K562 (cell line): ENCODE results near the gene NCCRP1. TPM values are rescaled to one million over a fixed set of nuclear protein-coding genes. Genes with fewer than 3 reads are reported as not detected.

Experiments used
- ATAC-seq: fragments of 200-7000 bp; cut with Tn5 transposase; 3 replicates; pipeline ENCODE4 v1.9.1; 2020; ENCODE audit warnings: moderate library complexity
- BruUV-seq: library from RNA; stranded (reverse); fragments of 400-500 nt; replicated peaks from 2 replicates; lab custom pipeline; 2021; lab: Mats Ljungman, UMichigan
- CTCF ChIA-PET: fragments of 300-600 bp; formaldehyde crosslinking; extraction: SDS; loops from one replicate; lab custom pipeline; 2021; ENCODE audit warnings: low intra/inter-chr PET ratio; lab: Yijun Ruan, JAX
- POLR2A ChIA-PET: fragments of 300-600, 350-650 bp; sonication (Branson Sonifier 250); formaldehyde crosslinking; extraction: SDS; loops from one replicate; lab custom pipeline; 2021; ENCODE audit warnings: antibody characterized with exemption, inconsistent platforms; lab: Yijun Ruan, JAX
- DNase-seq, 4 experiments: peaks; one replicate each; pipeline versions ENCODE4 v3.0.0 to v3.0.0-alpha.2; 2011 to 2018; ENCODE audit warnings: low spot score in 3 of 4, mixed read lengths in 3 of 4; ENCODE audit errors: extremely low read depth in 1 of 4
- FAIRE-seq: peaks from 2 replicates; lab custom pipeline; 2011; peaks lifted over from hg19 to GRCh38; lab: Jason Lieb, UNC
- H2AFZ ChIP-seq: 2 replicates; pipeline ENCODE4 v1.6.0; 2011; ENCODE audit warnings: low read depth, low read length, control low read depth, inconsistent platforms
- H3K27ac ChIP-seq: fragments of 200-600 bp; 3 replicates; pipeline ENCODE4 v1.8.0; 2011; ENCODE audit warnings: low read depth, mild to moderate bottlenecking, control low read depth, inconsistent platforms, low read length, moderate library complexity, mixed read lengths; ENCODE audit errors: extremely low read depth
- H3K27me3 ChIP-seq, 2 experiments: fragments of 300-600 bp in 1 of 2; 2 replicates in 1 of 2; 3 replicates in 1 of 2; pipeline versions ENCODE4 v1.6.0 to v1.8.0; 2011; ENCODE audit warnings: inconsistent platforms in 2 of 2, low read length in 2 of 2, mild to moderate bottlenecking in 1 of 2, mixed read lengths in 1 of 2, moderate library complexity in 1 of 2; ENCODE audit not compliant: control insufficient read depth in 2 of 2, insufficient read depth in 2 of 2
- H3K36me3 ChIP-seq: fragments of 300-600 bp; 3 replicates; pipeline ENCODE4 v1.8.0; 2011; ENCODE audit warnings: mild to moderate bottlenecking, low read length, inconsistent platforms; ENCODE audit not compliant: control insufficient read depth, insufficient read depth
- H3K4me1 ChIP-seq, 2 experiments: fragments of 200-600 bp in 1 of 2; replicated peaks in 1 of 2; 2 replicates in 1 of 2; 3 replicates in 1 of 2; pipeline versions ENCODE4 v1.5.1 to v1.8.0; 2011; ENCODE audit warnings: inconsistent platforms in 2 of 2, low read length in 2 of 2, mild to moderate bottlenecking in 1 of 2, mixed read lengths in 1 of 2, moderate library complexity in 1 of 2; ENCODE audit not compliant: control insufficient read depth in 2 of 2, insufficient read depth in 2 of 2
- H3K4me2 ChIP-seq: 2 replicates; pipeline ENCODE4 v1.6.1; 2011; ENCODE audit warnings: low read length, control low read depth, inconsistent platforms, mixed read lengths; ENCODE audit not compliant: insufficient read depth
- H3K4me3 ChIP-seq: fragments of 200-600 bp; sonication (generic), shearing (Covaris generic); 2 replicates; pipeline ENCODE4 v1.5.1; 2016; ENCODE audit warnings: control low read depth, inconsistent platforms
- H3K79me2 ChIP-seq: fragments of 200-600 bp; 3 replicates; pipeline ENCODE4 v1.8.0; 2011; ENCODE audit warnings: low read length, inconsistent platforms; ENCODE audit not compliant: control insufficient read depth, insufficient read depth
- H3K9ac ChIP-seq, 2 experiments: 2 replicates each; pipeline versions ENCODE4 v1.6.0 to v1.6.1; 2011; ENCODE audit warnings: low read depth in 2 of 2, low read length in 2 of 2, control low read depth in 1 of 2, inconsistent platforms in 1 of 2, mild to moderate bottlenecking in 1 of 2, mixed read lengths in 1 of 2; ENCODE audit not compliant: insufficient read depth in 1 of 2
- H3K9me1 ChIP-seq: one replicate; pipeline ENCODE4 v1.6.0; 2011; ENCODE audit warnings: inconsistent platforms, mild to moderate bottlenecking, low read length, moderate library complexity; ENCODE audit not compliant: control insufficient read depth, insufficient read depth
- H3K9me3 ChIP-seq: replicated peaks from 2 replicates; pipeline ENCODE4 v1.5.1; 2011; ENCODE audit warnings: low read depth, low read length, inconsistent platforms; ENCODE audit not compliant: control insufficient read depth, insufficient read depth
- H4K20me1 ChIP-seq: replicated peaks from 2 replicates; pipeline ENCODE4 v1.6.1; 2011; ENCODE audit warnings: low read length, inconsistent platforms, mixed read lengths; ENCODE audit not compliant: control insufficient read depth, insufficient read depth
- SIN3A ChIP-seq, 2 experiments: fragments of 150-350 bp in 1 of 2; IDR thresholded peaks; 2 replicates each; pipeline ENCODE4 v1.6.1; 2011 to 2016; ENCODE audit warnings: borderline replicate concordance in 2 of 2, low read depth in 2 of 2, low read length in 2 of 2, mild to moderate bottlenecking in 2 of 2, moderate library complexity in 2 of 2; ENCODE audit not compliant: control insufficient read depth in 1 of 2
- WGBS: fragments of 100-300 bp; shearing (Covaris generic); methylation state at CpG from one replicate; pipeline ENCODE4 v1.1.6; 2016; ENCODE audit warnings: low coverage, mixed read lengths; ENCODE audit not compliant: insufficient coverage; ENCODE audit errors: missing lambda C conversion rate; 5-methylcytosine and 5-hydroxymethylcytosine counted together
- in situ Hi-C: fragments of 300-500 bp; cut with MboI; formaldehyde crosslinking; loops from 4 replicates; pipeline ENCODE4 v1.15.0; 2018; ENCODE audit warnings: inconsistent platforms, mixed read lengths
- intact Hi-C: fragments of 100-400 bp; cut with micrococcal nuclease; formaldehyde crosslinking; loops from 2 replicates; pipeline ENCODE4 v1.14.2; 2022
- polyA plus RNA-seq, 8 experiments: library from polyadenylated mRNA; depleted of rRNA in 4 of 8; stranded (reverse) in 5 of 8; unstranded in 3 of 8; fragments of >200 nt; fragmentation: Nextera tagmentation in 2 of 8; fragmentation: Illumina TruSeq in 1 of 8; extraction: Ambion mirVana in 2 of 8; extraction: Trizol in 1 of 8; gene quantifications; 2 replicates each; pipeline versions ENCODE4 v1.2.1 to v1.2.3, GENCODE V29; 2011 to 2014; ENCODE audit warnings: inconsistent platforms in 1 of 8, missing spikeins in 1 of 8
- total RNA-seq, 7 experiments: library from RNA; depleted of rRNA in 6 of 7; stranded (reverse); fragments of >200 nt in 6 of 7; fragmentation: Illumina TruSeq in 2 of 7; extraction: Trizol in 2 of 7; gene quantifications; 2 replicates each; pipeline versions ENCODE4 v1.2.1 to v1.2.3, GENCODE V29; 2011 to 2021; ENCODE audit warnings: low replicate concordance in 1 of 7
- TF ChIP-seq, protein P1 (sequence below): sonication (generic); formaldehyde crosslinking; IDR thresholded peaks from 2 replicates; pipeline ENCODE4 v1.8.1; 2023; ENCODE audit warnings: mild to moderate bottlenecking, missing genetic modification reagents

NCCRP1 gene
- total and polyA plus RNA-seq, 9 of the 15 experiments (the other 6 are each of a cell fraction or from before 2014, with no cell fraction given) = 0.05 TPM; not detected in 8

DNA sequence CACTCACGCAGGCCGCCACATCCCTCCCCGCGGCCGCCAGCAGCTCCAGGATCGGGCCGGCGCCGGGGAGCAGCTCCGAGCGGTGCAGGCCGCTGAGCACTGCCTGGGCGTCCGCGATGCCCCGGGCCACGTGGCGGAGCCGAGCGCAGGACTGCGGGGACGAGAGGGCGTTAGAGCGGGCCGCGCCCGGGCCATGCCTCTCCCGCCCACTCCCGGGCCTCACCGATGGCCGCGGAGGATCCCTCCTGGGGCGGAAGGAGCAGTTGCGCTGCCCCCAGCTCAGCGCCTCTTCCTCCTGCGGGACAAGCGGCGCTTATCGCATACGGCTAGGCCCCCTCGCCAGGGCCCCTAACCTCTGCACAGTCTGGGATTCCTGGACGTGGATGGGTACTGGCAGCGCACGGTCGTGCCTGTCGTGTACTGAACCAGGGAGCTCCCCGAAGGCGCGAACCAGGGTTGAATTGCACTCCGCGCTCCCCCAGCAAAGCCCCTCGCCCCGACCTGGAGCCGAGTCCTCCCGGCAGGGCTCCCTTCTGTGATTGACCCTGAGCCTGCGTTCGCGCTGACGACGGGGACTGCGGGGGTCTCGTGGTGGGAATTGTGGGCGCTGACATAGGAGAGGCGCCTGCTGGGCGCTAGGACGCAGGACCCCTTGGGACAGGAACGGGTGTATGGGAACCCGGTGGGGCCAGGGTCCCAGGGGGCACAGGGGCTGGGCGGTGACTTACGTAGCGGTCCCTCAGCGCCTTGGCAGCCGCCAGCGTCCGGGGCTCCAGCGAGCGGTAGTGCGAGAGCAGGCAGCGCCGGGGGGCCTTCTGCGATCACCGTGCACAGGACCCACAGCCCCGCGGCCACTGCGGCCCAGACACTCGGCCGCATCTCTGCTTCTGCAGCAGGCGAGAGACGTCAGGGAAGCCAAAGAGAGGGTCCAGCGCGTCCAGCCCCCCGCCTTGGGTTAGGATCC, 51.2 kb downstream of the NCCRP1 start:
- H3K9me3 ChIP-seq = no peaks in the 10 kb centered on the region
- H3K36me3 ChIP-seq = no peaks in the 10 kb centered on the region
- H4K20me1 ChIP-seq = no peaks in the 10 kb centered on the region
- H3K4me3 ChIP-seq = no peak overlapping the region
- no peak for FAIRE-seq
- no peak for TF ChIP-seq SIN3A (IDR thresholded peaks at IDR 0.05; ENCODE audit: borderline replicate concordance in 2 of 2, control insufficient read depth in 1 of 2, low read depth in 2 of 2, low read length in 2 of 2)
- TF ChIP-seq, protein P1, sequence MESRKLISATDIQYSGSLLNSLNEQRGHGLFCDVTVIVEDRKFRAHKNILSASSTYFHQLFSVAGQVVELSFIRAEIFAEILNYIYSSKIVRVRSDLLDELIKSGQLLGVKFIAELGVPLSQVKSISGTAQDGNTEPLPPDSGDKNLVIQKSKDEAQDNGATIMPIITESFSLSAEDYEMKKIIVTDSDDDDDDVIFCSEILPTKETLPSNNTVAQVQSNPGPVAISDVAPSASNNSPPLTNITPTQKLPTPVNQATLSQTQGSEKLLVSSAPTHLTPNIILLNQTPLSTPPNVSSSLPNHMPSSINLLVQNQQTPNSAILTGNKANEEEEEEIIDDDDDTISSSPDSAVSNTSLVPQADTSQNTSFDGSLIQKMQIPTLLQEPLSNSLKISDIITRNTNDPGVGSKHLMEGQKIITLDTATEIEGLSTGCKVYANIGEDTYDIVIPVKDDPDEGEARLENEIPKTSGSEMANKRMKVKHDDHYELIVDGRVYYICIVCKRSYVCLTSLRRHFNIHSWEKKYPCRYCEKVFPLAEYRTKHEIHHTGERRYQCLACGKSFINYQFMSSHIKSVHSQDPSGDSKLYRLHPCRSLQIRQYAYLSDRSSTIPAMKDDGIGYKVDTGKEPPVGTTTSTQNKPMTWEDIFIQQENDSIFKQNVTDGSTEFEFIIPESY = peak; percentile 40
- H3K27me3 ChIP-seq = no peaks in the 10 kb centered on the region
- CTCF ChIA-PET = no interaction called here
- peaks cover 13 to 29% of the 10 kb centered on the region in 2 experiments for H3K4me1 ChIP-seq
- no peak for ATAC-seq
- in situ Hi-C loops = no loop called here
- BruUV-seq = no TSS peak
- H3K79me2 ChIP-seq = no peaks in the 10 kb centered on the region
- WGBS = 79% methylated on average over 30 of the region's 92 CpGs
- H3K9ac ChIP-seq = peak overlapping the region in 1 of 2 experiments; percentile 1; a peak in 1 of 4 replicates
- H3K9me1 ChIP-seq = no peaks in the 10 kb centered on the region
- intact Hi-C loops = no loop called here
- no peak overlapping the region for H2AFZ ChIP-seq
- DNase-seq = no peak
- H3K4me2 ChIP-seq = no peak overlapping the region
- POLR2A ChIA-PET = no interaction called here
- no peak overlapping the region for H3K27ac ChIP-seq
